Breast epithelium (tissue), 3 donors: ENCODE measurements around the gene NPC1L1.

ENCODE experiments used
- POLR2A ChIP-seq: fragments of 450-650 bp; IDR thresholded peaks from one replicate; pipeline ENCODE4 v1.6.1; 2016; ENCODE audit warnings: antibody characterized with exemption, mild to moderate bottlenecking, moderate library complexity
- TF ChIP-seq, protein P1 (sequence below), 3 donors: fragments of 450-650 bp; IDR thresholded peaks; one replicate each; pipeline ENCODE4 v1.5.1; 2016 to 2017; ENCODE audit warnings: antibody characterized with exemption in 3 of 3, mild to moderate bottlenecking in 3 of 3, moderate library complexity in 3 of 3

DNA sequence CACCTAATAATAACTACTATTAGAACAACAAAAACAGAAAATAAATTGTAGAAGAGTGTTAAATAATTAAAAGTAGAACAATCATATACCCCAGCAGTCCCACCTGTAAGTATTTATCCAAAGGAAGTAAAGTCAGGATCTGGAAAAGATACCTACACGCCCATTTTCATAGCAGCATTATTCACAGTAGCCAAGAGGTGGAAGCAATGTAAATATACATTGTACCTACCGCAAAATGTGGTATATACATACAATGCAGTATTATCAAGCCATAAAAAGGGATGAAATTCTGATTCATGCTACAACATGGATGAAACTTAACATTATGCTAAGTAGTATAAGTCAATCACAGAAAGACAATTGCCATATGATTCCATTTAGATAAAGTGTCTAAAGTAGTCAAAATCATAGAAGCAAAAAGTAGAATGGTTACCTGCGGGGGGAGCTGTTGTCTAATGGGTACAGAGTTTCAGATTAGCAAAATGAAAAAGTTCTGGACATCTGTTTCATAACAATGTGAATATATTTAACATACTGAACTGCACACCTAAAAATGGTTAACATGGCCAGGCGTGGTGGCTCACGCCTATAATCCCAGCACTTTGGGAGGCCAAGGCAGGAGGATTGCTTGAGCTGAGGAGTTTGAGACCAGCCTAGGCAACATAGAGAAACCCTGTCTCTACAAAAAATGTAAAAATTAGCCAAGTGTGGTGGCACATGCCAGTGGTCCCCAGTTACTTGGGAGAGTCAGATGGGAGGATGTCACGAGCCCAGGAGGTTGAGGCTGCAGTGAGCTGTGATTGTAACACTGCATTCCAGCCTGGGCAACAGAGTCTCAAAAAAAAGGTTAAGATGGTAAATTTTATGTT lies 46.9 kb upstream of the NPC1L1 start:
- TF ChIP-seq, protein P1, sequence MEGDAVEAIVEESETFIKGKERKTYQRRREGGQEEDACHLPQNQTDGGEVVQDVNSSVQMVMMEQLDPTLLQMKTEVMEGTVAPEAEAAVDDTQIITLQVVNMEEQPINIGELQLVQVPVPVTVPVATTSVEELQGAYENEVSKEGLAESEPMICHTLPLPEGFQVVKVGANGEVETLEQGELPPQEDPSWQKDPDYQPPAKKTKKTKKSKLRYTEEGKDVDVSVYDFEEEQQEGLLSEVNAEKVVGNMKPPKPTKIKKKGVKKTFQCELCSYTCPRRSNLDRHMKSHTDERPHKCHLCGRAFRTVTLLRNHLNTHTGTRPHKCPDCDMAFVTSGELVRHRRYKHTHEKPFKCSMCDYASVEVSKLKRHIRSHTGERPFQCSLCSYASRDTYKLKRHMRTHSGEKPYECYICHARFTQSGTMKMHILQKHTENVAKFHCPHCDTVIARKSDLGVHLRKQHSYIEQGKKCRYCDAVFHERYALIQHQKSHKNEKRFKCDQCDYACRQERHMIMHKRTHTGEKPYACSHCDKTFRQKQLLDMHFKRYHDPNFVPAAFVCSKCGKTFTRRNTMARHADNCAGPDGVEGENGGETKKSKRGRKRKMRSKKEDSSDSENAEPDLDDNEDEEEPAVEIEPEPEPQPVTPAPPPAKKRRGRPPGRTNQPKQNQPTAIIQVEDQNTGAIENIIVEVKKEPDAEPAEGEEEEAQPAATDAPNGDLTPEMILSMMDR (IDR thresholded peaks at IDR 0.05) = peak in 2 of 3 donors; percentile 46 to 61
- TF ChIP-seq POLR2A = no peak
